GM12878 (cell line): ENCODE data around the gene ZNF678. TPM values are rescaled to one million over a fixed set of nuclear protein-coding genes. Genes with fewer than 3 reads are reported as not detected.

ENCODE experiments used
- ATAC-seq: fragments of 200-7000 bp; cut with Tn5 transposase; 3 replicates; pipeline ENCODE4 v1.9.1; 2020; ENCODE audit warnings: mild to moderate bottlenecking, moderate library complexity
- BruUV-seq: library from RNA; stranded (reverse); fragments of 400-500 nt; replicated peaks from 2 replicates; lab custom pipeline; 2021; lab: Mats Ljungman, UMichigan
- CTCF ChIA-PET: fragments of 300-600 bp; sonication (Branson Sonifier 250); formaldehyde crosslinking; extraction: SDS; loops from one replicate; lab custom pipeline; 2021; ENCODE audit warnings: inconsistent platforms; lab: Yijun Ruan, JAX
- POLR2A ChIA-PET: fragments of 350-600 bp; formaldehyde crosslinking; extraction: SDS; loops from one replicate; lab custom pipeline; 2021; ENCODE audit warnings: inconsistent platforms; lab: Charles Lee
- RAD21 ChIA-PET: fragments of 300-600 bp; sonication (Branson Sonifier 250); formaldehyde crosslinking; loops from one replicate; lab custom pipeline; 2023; ENCODE audit warnings: antibody characterized with exemption; ENCODE audit not compliant: unreplicated experiment; lab: Charles Lee
- SMC1A ChIA-PET: fragments of 300-600 bp; sonication (Branson Sonifier 250); formaldehyde crosslinking; loops from one replicate; lab custom pipeline; 2023; ENCODE audit not compliant: unreplicated experiment, uncharacterized antibody; lab: Charles Lee
- DNase-seq: peaks from one replicate; pipeline ENCODE4 v3.0.0-alpha.2; 2011; ENCODE audit warnings: low read depth, low spot score
- FAIRE-seq: peaks from 3 replicates; lab custom pipeline; 2011; peaks lifted over from hg19 to GRCh38; lab: Jason Lieb, UNC
- H2AFZ ChIP-seq: 2 replicates; pipeline ENCODE4 v1.6.0; 2011; ENCODE audit warnings: low read depth, low read length, control low read depth; ENCODE audit not compliant: control insufficient read depth
- H3K27ac ChIP-seq: 2 replicates; pipeline ENCODE4 v1.5.1; 2011; ENCODE audit warnings: control low read depth; ENCODE audit not compliant: control insufficient read depth, insufficient read depth
- H3K27me3 ChIP-seq, 2 experiments: replicated peaks in 1 of 2; 2 replicates each; pipeline versions ENCODE4 v1.6.0 to v1.6.1; 2011; ENCODE audit warnings: low read length in 1 of 2; ENCODE audit not compliant: control insufficient read depth in 2 of 2, insufficient read depth in 2 of 2
- H3K36me3 ChIP-seq, 2 experiments: 2 replicates each; pipeline ENCODE4 v1.5.1; 2011; ENCODE audit warnings: low read length in 1 of 2; ENCODE audit not compliant: control insufficient read depth in 2 of 2, insufficient read depth in 2 of 2
- H3K4me1 ChIP-seq: 2 replicates; pipeline ENCODE4 v1.6.1; 2011; ENCODE audit warnings: mild to moderate bottlenecking, low read length, moderate library complexity, mixed read lengths; ENCODE audit not compliant: control insufficient read depth, insufficient read depth
- H3K4me2 ChIP-seq: 2 replicates; pipeline ENCODE4 v1.6.0; 2011; ENCODE audit warnings: control low read depth; ENCODE audit not compliant: control insufficient read depth, insufficient read depth
- H3K4me3 ChIP-seq: fragments of 200-600 bp; sonication (generic); 2 replicates; pipeline ENCODE4 v1.5.1; 2016
- H3K79me2 ChIP-seq: 2 replicates; pipeline ENCODE4 v1.6.0; 2011; ENCODE audit warnings: low read length; ENCODE audit not compliant: control insufficient read depth, insufficient read depth
- H3K9ac ChIP-seq: 2 replicates; pipeline ENCODE4 v1.8.0; 2011; ENCODE audit warnings: low read length, control low read depth, mixed read lengths; ENCODE audit not compliant: control insufficient read depth, insufficient read depth
- H3K9me3 ChIP-seq: replicated peaks from 3 replicates; pipeline ENCODE4 v1.5.1; 2011; ENCODE audit warnings: mild to moderate bottlenecking, low read length; ENCODE audit not compliant: control insufficient read depth, insufficient read depth
- H4K20me1 ChIP-seq: 2 replicates; pipeline ENCODE4 v1.6.0; 2011; ENCODE audit not compliant: control insufficient read depth, insufficient read depth
- ASH2L ChIP-seq: fragments of 300-600, 200-600 bp; sonication (generic); IDR thresholded peaks from 2 replicates; pipeline ENCODE4 v1.6.1; 2017; ENCODE audit warnings: low read depth, mild to moderate bottlenecking, borderline replicate concordance
- ATF2 ChIP-seq: IDR thresholded peaks from 2 replicates; pipeline ENCODE4 v1.6.1; 2012; ENCODE audit warnings: low read length, inconsistent platforms
- BCL11A ChIP-seq: IDR thresholded peaks from 2 replicates; pipeline ENCODE4 v1.6.1; 2011; ENCODE audit warnings: low read depth, low read length
- E2F8 ChIP-seq: fragments of 450-650 bp; IDR thresholded peaks from 2 replicates; pipeline ENCODE4 v1.6.1; 2018; ENCODE audit warnings: mild to moderate bottlenecking, low read depth, moderate library complexity; ENCODE audit not compliant: partially characterized antibody
- ESRRA ChIP-seq: IDR thresholded peaks from 2 replicates; pipeline ENCODE4 v1.6.1; 2012; ENCODE audit warnings: mild to moderate bottlenecking, low read length, improper control_type of control experiment
- MXI1 ChIP-seq: fragments of 150-350 bp; IDR thresholded peaks from 2 replicates; pipeline ENCODE4 v1.6.1; 2011; ENCODE audit warnings: low read depth, mild to moderate bottlenecking, inconsistent platforms, low read length, improper control_type of control experiment
- NFIC ChIP-seq: IDR thresholded peaks from 2 replicates; pipeline ENCODE4 v1.6.1; 2012; ENCODE audit warnings: low read depth, mild to moderate bottlenecking, inconsistent platforms, low read length, moderate library complexity
- NFYA ChIP-seq: IDR thresholded peaks from 2 replicates; pipeline ENCODE4 v1.6.1; 2011; ENCODE audit warnings: low read depth, mild to moderate bottlenecking, low read length, improper control_type of control experiment, borderline replicate concordance
- POLR2AphosphoS2 ChIP-seq: IDR thresholded peaks from 2 replicates; pipeline ENCODE4 v1.6.1; 2011; ENCODE audit warnings: low read depth, mild to moderate bottlenecking, low read length, improper control_type of control experiment, moderate library complexity
- RELA ChIP-seq: fragments of 450-650 bp; IDR thresholded peaks from 2 replicates; pipeline ENCODE4 v1.8.0; 2014; ENCODE audit warnings: borderline replicate concordance; ENCODE audit not compliant: partially characterized antibody
- SIN3A ChIP-seq: IDR thresholded peaks from 2 replicates; pipeline ENCODE4 v1.6.1; 2012; ENCODE audit warnings: low read depth, low read length, improper control_type of control experiment
- STAT1 ChIP-seq: fragments of 450-650 bp; conservative IDR thresholded peaks from 2 replicates; pipeline ENCODE4 v1.6.1; 2014; ENCODE audit warnings: antibody characterized with exemption, mild to moderate bottlenecking
- USF2 ChIP-seq: IDR thresholded peaks from 2 replicates; pipeline ENCODE4 v1.6.1; 2011; ENCODE audit warnings: low read depth, low read length, improper control_type of control experiment, borderline replicate concordance
- ZNF207 ChIP-seq: fragments of 450-650 bp; IDR thresholded peaks from 2 replicates; pipeline ENCODE4 v1.6.1; 2014; ENCODE audit warnings: antibody characterized with exemption, mild to moderate bottlenecking, borderline replicate concordance
- WGBS: methylation state at CpG from one replicate; pipeline ENCODE4 v1.1.6; 2016; ENCODE audit warnings: low lambda C conversion rate; ENCODE audit not compliant: insufficient replicate concordance, insufficient coverage; ENCODE audit errors: missing lambda C conversion rate; 5-methylcytosine and 5-hydroxymethylcytosine counted together
- in situ Hi-C: fragments of 300-500 bp; cut with MboI; formaldehyde crosslinking; loops from 9 replicates; pipeline ENCODE4 v1.14.3; 2018; ENCODE audit warnings: mixed read lengths
- intact Hi-C: fragments of 100-400 bp; cut with micrococcal nuclease; formaldehyde crosslinking; loops from one replicate; pipeline ENCODE4 v1.14.2; 2022; ENCODE audit not compliant: unreplicated experiment
- polyA plus RNA-seq, 11 experiments: library from polyadenylated mRNA; depleted of rRNA in 4 of 11; unstranded in 6 of 11; stranded (reverse) in 5 of 11; fragments of >200 nt; fragmentation: Nextera tagmentation in 4 of 11; fragmentation: Illumina TruSeq in 1 of 11; extraction: Ambion mirVana in 4 of 11; extraction: Trizol in 1 of 11; gene quantifications; 1 replicate in 1 of 11; 2 replicates in 10 of 11; pipeline versions ENCODE4 v1.2.1 to v1.2.3, GENCODE V29; 2011 to 2016; ENCODE audit warnings: inconsistent platforms in 2 of 11, missing spikeins in 2 of 11, low read depth in 1 of 11
- total RNA-seq, 4 experiments: library from RNA; depleted of rRNA in 3 of 4; stranded (reverse); fragments of >200 nt in 3 of 4; fragmentation: Illumina TruSeq in 1 of 4; extraction: Trizol in 1 of 4; gene quantifications; 2 replicates each; pipeline versions ENCODE4 v1.2.1 to v1.2.3, GENCODE V29; 2013 to 2021

Gene ZNF678
- total and polyA plus RNA-seq, 10 of the 15 experiments (the other 5 are each of a cell fraction or from before 2014, with no cell fraction given), result 1.4 to 10.4 (median 3.5) TPM

GRCh38 chr1:227725046-227725445 is 161.7 kb downstream of the ZNF678 start:
- in situ Hi-C loops, result no loop called here

GRCh38 chr1:227726318-227726717 is 163.0 kb downstream of the ZNF678 start:
- Histone ChIP-seq H3K27ac (no peak overlapping the region), H3K4me3 (no peak overlapping the region), H4K20me1 (no peaks in the 10 kb centered on the region), H3K9ac (no peak overlapping the region), H2AFZ (no peak overlapping the region), H3K4me1 (peaks cover 14% of the 10 kb centered on the region), H3K9me3 (peaks cover 5% of the 10 kb centered on the region; the same call in 2 of the 3 replicates), H3K79me2 (no peaks in the 10 kb centered on the region), H3K4me2 (no peak overlapping the region), H3K27me3 (no peaks in the 10 kb centered on the region), H3K36me3 (no peaks in the 10 kb centered on the region; a peak in 1 of 4 replicates)
- BruUV-seq, result no TSS peak
- FAIRE-seq (no peak), ATAC-seq (no peak), DNase-seq (no peak)
- POLR2A ChIA-PET, result no interaction called here
- intact Hi-C loops (loop anchor here (5.0 to 10.0 kb wide), 2 partner anchors 164 to 242 kb away; partner anchors contain the start of gene ZNF678), in situ Hi-C loops (no loop called here)
- SMC1A ChIA-PET, result no interaction called here
- RAD21 ChIA-PET, result no interaction called here
- CTCF ChIA-PET, result no interaction called here
- 67% methylated on average over 3 of the region's 3 CpGs for WGBS
- TF ChIP-seq BCL11A (no peak), MXI1 (no peak), E2F8 (no peak), POLR2AphosphoS2 (no peak), ESRRA (no peak), NFYA (no peak), STAT1 (no peak), USF2 (no peak)

More at GRCh38 chr1:227725046-227725445, 161.7 kb downstream of the ZNF678 start:
- RAD21 ChIA-PET, result no interaction called here
- FAIRE-seq, result no peak
- Histone ChIP-seq H3K4me1 (peaks cover 14% of the 10 kb centered on the region), H3K27ac (no peak overlapping the region), H3K79me2 (no peaks in the 10 kb centered on the region), H3K9ac (no peak overlapping the region), H4K20me1 (no peaks in the 10 kb centered on the region), H2AFZ (no peak overlapping the region), H3K36me3 (no peaks in the 10 kb centered on the region), H3K27me3 (no peaks in the 10 kb centered on the region), H3K4me3 (no peak overlapping the region), H3K9me3 (peaks cover 8% of the 10 kb centered on the region; the same call in 2 of the 3 replicates), H3K4me2 (no peak overlapping the region)
- no TSS peak for BruUV-seq
- ATAC-seq, result no peak
- POLR2A ChIA-PET, result no interaction called here
- no peak for DNase-seq
- intact Hi-C loops, result loop anchor here (5.0 to 10.0 kb wide), 2 partner anchors 163 to 240 kb away; partner anchors contain the start of gene ZNF678
- TF ChIP-seq ZNF207 (no peak), RELA (no peak), NFIC (no peak), ASH2L (no peak), ATF2 (no peak), SIN3A (no peak)
- SMC1A ChIA-PET, result no interaction called here
- CTCF ChIA-PET, result no interaction called here
- WGBS, result 17% methylated on average over 2 of the region's 2 CpGs
